ENCODE data around the gene ST6GALNAC6.

Gene ST6GALNAC6

DNA sequence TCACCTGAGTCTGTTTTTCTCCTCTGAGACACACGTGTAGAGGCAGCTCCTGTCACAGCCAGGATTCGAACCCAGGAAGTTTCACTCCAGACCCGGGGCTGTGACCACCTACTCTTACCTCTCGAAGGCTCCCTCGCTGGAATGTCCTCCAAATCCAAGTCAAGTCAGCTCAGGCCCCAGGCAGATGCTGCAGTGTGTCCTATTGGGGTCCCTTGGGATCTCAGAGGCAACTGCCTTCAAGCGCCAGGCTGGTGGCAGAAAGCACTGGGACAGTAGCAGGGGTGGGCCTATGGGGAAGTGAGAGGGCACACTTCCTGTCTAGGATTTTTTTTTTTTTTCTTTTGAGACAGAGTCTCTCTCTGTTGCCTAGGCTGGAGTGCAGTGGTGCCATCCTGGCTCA is 18.2 kb upstream of the ST6GALNAC6 start:
- no peak for FAIRE-seq

DNA sequence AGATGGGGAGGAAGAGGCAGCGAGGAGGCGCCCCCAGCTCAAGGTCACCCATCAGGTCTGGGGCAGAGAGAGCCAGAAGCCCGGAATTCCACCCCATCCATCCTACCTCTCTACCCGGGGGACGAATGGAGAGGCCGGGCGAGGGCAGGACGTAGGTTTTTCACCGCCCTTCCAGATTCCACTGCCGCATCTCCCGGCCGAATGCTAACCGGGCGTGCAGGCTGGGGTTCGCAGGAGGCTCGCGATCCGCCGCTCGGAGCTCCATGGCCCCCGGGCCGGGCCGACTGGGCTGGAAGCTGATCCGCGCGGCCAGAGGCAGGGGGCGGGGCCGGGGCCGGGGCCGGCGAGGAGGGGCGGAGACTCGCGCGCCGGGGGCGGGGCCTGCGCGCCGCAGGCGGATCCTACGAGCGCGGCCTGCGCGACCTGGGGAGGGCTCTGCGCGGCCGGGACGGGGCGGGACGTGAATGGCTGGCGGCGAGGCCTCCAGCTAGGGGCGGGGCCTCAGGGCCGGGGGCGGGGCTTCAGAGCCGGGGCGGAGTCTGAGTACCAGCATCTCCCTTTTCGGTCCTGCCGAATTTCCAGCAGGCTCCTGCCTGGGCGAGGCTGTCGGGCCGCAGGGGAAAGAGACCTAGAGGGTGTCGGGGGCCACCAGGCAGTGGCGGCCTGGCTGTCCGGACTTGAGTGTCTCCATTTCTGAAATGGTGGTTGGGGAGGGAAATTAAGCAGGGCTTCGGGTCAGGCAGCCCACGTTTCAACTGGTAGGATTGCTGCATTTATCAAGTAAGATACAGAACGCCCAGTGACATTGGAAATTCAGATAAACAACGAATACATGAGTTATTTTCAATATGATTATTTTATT is 17.5 kb upstream of the ST6GALNAC6 start, which contains the start of gene ST6GALNAC4:
ST6GALNAC4 (minus strand) TSS at position 322 of the 862 bp plus-strand sequence. CDS start 622 bp downstream, outside the sequence.
- FAIRE-seq (no peak), DNase-seq (ENCODE audit: low spot score) (peak; percentile 98)

More for the DNA sequence above, 18.2 kb upstream of the ST6GALNAC6 start:
- DNase-seq (ENCODE audit: low spot score), result no peak

DNA sequence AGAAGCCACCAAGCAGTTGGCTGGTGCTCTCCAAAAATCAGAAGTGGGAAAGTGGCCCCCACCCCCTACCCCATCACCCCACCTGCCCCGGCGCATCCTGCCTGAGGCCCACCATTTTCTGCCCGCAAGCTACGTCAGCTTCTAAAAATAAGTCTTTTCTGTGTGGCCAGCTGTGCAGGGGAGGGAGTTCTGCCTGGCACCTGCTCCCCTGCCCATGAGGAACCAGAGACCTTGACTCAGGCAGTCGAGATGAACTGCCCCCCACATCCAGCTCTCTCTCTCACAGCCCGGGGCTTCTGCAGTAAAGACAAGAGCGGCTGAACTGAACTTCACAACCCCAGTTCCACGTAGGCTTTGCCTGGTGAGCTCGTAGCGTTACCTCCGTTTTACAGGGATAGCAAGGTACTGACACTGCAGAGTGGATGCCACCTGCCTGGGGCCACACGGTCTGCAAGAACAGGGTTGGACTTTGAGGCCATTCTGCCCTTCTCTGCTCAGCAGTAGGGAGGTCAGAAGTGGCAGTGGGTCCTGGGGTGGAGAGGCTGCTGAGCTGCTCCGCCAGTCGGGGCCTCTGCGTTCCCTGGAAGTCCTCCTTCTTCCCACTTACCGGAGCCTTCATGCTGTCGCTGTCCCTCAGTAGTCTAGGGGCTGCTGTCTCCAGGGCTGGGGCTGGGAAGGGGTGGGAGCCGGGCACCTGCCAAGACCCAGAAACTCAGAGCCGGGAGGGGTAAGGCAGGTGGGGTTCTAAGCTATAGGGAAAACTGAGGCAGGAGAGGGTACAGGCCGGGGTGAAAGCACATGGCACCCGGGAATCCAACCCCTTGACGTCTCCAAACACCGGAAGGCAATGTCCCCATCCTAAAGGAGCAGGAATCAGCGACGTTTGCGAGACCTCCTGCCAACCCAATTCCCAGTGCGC is 16.7 kb upstream of the ST6GALNAC6 start:
- FAIRE-seq (no peak), DNase-seq (ENCODE audit: low spot score) (no peak)

- FAIRE-seq (no peak), DNase-seq (ENCODE audit: low spot score) (no peak)
These were observed 15.9 kb upstream of the ST6GALNAC6 start for GRCh38 chr9:127915325-127915752.

DNA sequence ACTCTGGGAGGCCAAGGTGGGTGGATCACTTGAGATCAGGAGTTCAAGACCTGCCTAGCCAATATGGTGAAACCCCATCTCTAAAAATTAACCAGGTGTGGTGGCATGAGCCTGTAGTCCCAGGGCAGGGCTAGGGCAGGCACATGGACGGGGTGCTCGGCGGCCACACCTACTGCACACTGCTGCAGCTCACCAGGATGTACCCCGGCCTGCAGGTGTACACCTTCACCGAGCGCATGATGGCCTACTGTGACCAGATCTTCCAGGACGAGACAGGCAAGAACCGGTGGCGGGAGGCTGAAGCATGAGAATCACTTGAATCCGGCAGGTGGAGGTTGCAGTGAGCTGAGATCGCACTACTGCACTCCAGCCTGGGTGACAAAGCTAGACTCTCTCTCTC is 14.3 kb upstream of the ST6GALNAC6 start:
- FAIRE-seq, result no peak
- DNase-seq (ENCODE audit: low spot score), result no peak

DNA sequence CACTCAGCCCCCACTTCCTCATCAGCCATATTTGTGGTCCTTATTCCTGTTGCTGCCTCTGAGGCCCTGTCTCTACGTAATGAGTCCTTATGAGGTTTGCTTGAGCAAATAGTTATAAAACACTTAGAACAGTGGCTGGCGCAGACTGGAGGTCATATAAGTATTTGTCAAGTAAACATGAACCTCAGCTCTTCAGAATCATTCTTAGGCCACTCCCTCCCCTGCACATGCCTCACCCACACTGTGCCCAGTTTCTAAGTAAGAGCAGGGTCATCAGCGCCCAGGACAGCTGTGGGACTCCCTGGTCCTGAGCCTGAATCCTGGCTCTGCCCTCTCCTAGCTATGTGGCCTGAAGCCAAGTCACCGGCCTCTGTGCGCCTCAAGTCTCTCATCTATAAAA is 13.5 kb upstream of the ST6GALNAC6 start:
- no peak for DNase-seq (ENCODE audit: low spot score)
- FAIRE-seq, result no peak

DNA sequence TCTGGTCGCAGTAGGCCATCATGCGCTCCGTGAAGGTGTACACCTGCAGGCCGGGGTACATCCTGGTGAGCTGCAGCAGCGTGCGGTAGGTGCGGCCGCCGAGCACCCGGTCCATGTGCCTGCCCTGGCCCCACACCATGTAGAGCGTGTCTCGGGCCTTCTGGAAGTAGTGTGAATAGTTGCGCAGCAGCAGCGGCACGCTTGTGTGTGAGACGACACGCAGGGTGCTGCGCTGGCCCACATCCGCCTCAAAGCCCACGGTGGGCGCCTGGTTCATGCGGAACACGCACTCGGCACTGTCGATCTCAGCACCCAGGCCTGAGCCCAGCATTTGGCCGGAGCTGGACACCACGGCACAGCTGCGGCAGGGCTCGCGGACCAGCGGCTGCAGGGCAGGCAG is 12.9 kb upstream of the ST6GALNAC6 start:
- no peak for FAIRE-seq

DNA sequence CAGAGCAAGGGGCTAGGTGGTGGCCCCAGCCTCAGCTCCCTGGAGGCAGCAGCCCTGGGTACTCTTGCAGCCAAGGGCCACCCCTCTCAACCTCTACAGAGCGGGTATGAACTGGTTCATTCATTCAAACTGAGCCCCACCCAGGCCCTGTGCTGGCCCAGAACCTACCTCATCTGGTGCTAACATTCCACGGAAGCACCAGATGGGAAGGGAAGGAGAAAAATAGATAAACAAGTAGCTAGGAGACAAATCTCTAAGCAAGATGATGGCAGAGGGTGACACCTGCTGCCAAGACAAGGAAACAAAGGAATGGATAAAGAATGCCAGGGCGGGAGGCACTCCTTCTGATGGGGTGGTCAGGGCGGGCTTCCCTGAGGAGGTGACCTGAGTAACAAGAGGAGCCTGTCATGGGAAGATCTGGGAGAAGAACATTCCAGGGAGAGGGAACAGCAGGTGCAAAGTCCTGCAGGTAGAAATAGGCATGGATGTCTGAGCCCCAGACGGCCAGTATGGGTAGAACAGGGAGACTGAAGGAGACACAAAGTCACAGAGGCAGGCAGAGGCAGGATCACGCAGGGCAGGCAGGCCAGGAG is 11.3 kb upstream of the ST6GALNAC6 start:
- FAIRE-seq, result no peak

More for the DNA sequence above, 12.9 kb upstream of the ST6GALNAC6 start:
- no peak for DNase-seq (ENCODE audit: low spot score)

GRCh38 chr9:127909839-127910273 is 10.5 kb upstream of the ST6GALNAC6 start:
- FAIRE-seq, result no peak
- DNase-seq (ENCODE audit: low spot score), result no peak

More for the DNA sequence above, 11.3 kb upstream of the ST6GALNAC6 start:
- no peak for DNase-seq (ENCODE audit: low spot score)

DNA sequence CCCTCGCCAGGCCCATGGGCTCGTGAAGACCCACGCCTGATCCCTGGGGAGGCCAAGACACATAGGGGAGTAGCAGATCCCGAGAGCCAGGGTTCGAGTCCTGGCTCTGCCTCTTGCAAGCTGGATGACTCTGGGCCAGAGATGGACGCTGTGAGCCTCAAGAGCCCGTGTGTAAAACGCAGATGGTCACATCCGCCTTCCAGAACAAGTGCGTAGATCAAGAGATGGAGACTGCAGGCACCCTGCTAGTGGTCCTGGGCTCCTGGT is 9.2 kb upstream of the ST6GALNAC6 start:
- FAIRE-seq, result no peak
- no peak for DNase-seq (ENCODE audit: low spot score)

GRCh38 chr9:127907867-127908659 is 8.7 kb upstream of the ST6GALNAC6 start:
- DNase-seq (ENCODE audit: low spot score) (no peak), FAIRE-seq (no peak)

- FAIRE-seq (no peak), DNase-seq (ENCODE audit: low spot score) (no peak)
These were observed 6.4 kb upstream of the ST6GALNAC6 start for GRCh38 chr9:127905788-127906191.

GRCh38 chr9:127905004-127905728 is 5.8 kb upstream of the ST6GALNAC6 start:
- DNase-seq (ENCODE audit: low spot score) (no peak), FAIRE-seq (no peak)

DNA sequence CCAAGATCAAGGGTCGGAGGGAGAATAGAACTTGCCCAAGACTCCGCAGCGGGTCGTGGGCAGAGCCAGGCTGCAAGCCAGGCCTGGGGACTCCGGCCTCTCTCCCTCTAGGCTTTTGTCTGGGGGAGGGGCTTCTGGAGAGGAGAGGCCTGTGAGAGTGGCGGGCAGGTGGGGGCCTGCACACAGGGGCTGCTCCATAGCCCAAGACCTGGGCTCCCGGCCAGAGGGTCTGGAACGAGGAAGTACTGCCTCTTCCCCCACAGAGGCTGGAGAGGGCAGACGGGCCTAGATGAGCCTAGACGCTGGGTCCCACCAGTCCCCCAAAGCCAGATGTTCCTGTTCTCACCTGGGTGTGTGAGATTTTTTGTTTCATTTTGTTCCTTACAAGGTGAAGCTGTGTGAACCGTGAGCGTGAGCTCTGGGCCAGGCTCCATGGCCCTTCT is 5.2 kb upstream of the ST6GALNAC6 start:
- FAIRE-seq, result no peak

GRCh38 chr9:127903557-127904475 is 4.4 kb upstream of the ST6GALNAC6 start:
- FAIRE-seq (no peak), DNase-seq (ENCODE audit: low spot score) (no peak)

More for the DNA sequence above, 5.2 kb upstream of the ST6GALNAC6 start:
- no peak for DNase-seq (ENCODE audit: low spot score)

DNA sequence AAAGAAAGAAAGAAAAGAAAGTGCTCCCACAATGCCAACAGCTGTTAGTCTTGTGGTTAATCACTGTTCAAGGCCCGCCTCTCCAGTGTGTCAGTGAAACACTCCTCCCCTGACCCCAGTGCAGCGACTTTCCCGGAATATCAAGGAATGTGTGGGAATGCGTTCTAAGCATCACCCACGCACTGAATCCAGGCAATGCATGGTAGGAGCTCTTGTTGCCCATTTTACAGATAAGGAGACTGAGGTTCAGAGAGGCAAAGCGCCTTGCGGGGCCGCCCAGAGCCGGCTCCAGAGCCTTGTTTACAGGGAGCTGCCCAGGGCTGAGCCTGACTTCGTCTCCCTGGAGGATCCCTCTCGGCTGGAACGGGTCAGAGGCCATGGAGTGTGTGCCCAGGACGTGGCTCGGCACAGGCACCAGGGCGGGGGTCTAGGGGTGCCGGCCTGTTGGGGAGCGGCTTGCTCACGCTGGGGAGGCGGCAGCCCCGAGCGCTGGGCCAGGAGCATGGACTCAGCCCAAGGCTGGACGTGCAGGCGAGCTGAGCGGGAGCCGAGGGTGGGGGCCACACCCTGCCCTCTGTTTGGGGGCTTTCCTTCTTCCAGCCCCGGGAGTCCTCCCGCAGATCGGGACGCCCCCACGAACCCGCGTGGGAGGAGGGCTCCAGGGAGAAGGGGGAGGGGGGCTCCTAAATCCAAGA is 823 bp downstream of the ST6GALNAC6 start:
- FAIRE-seq (no peak), DNase-seq (ENCODE audit: low spot score) (peak; percentile 46)

- DNase-seq (ENCODE audit: low spot score) (peak; percentile 41), FAIRE-seq (no peak)
These were observed 2.2 kb downstream of the ST6GALNAC6 start for GRCh38 chr9:127897193-127897692.
